ENCODE data around the gene SIN3B.
"Not testable (repeated sequence)": the region's sequence is repeated elsewhere in the genome, so short reads cannot be mapped to it uniquely, and the experiment has no call there.

The SIN3B gene

DNA sequence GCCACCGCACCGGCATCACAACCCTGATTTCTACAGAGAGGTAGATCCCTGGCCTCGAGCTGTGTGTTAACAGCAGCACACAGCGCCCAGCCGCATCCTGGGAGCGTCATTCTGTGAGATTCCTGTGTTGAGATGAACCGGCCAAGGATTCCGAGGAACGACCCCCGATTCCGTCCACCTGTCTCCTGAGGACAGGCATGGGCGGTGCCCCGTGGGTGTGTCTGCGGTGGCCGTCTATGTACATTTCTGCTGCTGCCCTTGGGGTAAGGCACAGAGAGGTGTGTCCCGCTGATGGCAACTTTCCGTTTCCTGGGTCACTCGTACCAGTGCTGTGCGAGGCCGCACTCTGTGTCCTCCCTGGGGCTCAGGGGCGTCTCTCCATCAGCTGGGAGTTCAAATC, 43.5 kb downstream of the SIN3B start:
- DNase-seq: no peak

DNA sequence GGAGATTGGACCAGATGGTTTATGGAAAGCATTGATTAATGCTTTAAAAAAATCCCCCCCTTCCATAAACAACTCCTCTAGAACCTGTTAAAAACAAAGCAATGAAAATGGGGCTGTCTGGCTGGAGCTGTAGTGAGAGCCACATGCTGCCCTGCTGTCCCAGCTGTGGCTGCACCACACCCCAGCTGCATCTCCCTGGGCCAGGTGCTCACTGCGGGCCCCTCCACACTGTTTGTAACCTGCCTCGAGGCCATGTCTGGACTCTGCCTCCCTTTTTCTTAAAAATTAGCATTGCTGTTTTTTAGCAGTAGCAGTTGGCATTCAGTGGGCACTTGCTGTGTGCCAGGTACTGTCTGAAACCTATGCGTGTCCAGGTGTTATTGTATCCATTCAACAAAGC, 44.4 kb downstream of the SIN3B start:
- DNase-seq: no peak

DNA sequence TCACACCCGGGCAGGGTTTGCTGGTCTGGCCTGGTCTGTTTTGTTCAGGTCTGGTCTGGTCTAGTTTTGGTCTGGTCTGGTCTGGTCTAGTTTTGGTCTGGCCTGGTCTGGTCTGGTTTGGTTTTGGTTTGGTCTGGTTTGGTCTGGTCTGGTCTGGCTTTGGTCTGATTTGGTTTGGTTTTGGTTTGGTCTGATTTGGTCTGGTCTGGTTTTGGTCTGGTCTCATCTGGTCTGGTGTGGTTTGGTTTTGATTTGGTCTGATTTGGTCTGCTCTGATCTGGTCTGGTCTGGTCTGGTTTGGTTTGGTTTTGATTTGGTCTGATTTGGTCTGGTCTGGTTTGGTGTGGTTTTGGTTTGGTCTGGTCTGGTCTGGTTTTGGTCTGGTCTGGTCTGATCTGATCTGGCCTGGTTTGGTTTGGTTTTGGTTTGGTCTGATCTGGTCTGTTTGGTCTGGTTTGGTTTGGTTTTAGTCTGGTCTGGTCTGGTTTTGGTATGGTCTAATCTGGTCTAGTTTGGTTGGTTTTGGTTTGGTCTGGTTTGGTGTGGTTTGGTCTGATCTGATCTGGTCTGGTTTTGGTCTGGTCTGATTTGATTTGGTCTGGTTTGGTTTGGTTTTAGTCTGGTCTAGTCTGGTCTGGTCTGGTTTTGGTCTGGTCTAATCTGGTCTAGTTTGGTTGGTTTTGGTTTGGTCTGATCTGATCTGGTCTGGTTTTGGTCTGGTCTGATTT, 45.2 kb downstream of the SIN3B start:
- no peak for DNase-seq

DNA sequence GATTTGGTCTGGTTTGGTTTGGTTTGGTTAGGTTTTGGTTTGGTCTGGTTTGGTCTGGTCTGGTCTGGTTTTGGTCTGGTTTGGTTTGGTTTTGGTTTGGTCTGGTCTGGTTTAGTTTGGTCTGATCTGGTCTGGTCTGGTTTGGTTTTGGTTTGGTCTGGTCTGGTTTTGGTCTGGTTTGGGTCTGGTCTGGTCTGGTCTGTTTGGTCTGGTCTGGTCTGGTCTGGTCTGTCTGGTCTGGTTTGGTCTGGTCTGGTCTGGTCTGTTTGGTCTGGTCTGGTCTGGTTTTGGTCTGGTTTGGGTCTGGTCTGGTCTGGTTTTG, 45.7 kb downstream of the SIN3B start:
- DNase-seq: not testable (repeated sequence)

DNA sequence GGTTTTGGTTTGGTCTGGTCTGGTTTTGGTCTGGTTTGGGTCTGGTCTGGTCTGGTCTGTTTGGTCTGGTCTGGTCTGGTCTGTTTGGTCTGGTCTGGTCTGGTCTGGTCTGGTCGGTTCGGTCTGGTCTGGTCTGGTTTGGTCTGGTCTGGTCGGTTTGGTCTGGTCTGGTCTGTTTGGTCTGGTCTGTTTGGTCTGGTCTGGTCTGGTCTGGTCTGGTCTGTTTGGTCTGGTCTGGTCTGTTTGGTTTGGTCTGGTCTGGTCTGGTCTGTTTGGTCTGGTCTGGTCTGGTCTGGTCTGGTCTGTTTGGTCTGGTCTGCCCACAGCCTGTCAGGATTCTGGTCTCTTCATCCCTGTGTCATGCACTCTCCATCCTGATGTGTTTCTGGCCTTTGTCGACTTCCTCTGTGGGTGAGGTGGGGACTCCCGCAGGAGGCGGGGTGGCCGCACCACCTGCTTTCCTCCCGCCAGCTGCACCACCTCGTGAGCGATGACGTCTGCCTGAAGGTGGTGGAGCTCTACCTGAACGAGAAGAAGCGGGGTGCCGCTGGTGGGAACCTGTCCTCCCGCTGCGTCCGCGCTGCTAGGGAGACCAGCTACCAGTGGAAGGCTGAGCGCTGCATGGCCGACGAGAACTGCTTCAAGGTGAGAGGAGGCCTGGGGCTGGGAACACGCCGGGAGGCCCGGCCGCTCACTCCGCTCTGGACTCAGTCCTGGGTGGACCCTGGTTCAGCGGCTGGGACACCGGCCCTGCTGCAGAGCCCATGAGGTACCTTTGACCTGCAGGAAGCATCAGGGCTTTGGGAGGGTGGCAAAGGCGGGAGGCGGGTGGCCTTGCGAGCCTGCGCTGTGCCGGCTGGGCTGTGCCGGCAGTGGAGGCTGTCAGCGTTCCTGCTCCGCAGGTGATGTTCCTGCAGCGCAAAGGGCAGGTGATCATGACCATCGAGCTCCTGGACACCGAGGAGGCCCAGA, 46.7 kb downstream of the SIN3B start:
- no peak for DNase-seq

DNA sequence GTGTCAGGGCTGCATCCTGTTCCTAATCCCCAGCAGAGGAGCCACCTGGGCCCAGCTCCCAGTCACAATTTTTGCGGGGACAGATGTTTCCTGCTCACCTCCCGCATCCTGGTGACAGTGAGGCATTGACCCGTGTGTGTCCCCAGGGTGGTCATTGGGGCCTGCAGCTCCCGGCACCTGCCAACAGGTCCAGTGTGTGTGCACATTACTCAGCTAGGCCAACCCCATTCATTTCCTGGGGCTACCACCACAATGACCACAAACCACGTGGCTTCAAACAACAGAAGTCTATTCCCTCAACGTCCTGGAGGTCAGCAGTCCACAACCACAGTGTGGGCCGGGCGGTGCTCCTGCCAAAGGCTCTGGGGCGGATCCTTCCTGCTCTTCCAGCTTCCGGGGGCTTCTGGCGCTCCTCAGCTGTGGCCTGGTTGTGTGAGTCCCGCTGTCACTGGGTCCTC, 47.7 kb downstream of the SIN3B start:
- DNase-seq: no peak

DNA sequence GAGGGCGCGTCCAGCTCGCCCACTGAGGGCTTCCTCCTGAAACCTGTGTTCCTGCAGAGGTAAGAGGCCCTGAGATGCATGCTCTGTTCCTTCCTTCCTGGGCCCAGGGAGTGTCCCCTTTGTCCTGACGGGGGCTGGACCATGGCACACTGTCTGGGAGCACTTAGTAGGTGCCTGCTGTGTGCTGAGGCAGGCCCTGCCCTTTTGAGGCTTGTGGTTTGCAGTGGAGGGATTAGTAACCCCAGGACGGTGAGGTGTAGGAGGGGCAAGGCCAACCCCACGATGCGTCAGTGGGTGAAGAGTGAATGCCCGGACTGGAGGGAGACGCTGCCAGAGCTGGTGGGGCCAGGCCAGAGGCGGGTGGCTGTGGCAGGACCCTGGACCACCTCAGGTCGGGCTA, 48.4 kb downstream of the SIN3B start:
- DNase-seq: no peak

DNA sequence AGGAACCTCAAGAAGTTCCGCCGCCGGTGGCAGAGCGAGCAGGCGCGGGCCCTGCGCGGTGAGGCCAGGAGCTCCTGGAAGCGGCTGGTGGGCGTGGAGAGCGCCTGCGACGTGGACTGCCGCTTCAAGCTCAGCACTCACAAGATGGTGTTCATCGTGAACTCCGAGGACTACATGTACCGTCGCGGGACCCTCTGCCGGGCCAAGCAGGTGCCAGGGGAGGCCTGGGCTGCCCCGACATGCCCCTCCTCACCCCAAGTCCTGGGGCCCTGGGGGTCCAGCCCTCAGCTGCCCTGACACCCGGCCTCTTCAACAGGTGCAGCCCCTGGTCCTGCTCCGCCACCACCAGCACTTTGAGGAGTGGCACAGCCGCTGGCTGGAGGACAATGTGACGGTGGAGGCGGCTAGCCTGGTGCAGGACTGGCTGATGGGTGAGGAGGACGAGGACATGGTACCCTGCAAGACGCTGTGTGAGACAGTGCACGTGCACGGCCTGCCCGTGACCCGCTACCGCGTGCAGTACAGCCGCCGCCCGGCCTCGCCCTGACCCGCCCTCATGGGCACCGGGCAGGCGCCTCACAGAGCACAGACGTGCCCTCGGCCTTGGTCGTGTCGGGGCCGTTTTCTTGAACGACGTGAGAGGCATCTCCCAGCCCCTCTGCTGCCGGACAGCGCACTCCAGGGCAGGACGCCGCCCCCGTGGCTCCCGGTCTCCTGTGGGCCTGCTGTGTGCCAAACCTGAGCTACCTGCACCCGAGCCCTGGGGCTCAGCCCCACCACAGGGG, 49.2 kb downstream of the SIN3B start:
- no peak for DNase-seq

DNA sequence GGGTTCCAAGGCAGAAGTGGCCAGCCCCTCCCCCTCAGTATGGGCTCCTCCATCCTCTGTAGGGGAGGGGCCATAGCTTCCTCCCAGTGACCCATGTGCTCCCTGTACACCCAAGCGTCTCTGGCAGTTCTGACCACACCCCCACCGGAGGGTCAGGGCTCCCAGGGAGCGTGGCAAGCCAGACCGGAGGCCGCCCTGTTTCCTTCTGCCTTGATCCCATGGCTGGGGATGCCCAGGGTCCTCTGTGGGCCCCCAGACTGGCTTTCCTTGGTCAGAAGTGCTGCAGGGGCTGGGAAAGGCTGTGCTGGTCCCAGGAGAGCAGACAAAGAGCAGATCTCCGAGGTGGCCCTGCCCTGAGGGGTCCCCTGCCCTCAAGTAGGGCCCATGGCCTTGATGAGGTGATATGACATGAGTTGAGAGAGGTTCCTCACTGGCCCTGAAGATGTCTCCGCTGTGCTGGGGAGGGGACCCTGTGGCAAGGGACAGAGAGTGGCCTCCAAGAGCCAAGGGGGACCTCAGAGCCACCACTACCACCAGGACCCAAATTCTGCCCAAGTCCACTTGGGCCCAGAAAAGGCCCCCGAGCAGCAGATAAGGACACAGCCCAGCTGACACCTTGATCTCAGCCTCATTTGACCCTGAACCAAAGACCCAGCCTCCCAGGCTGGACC, 51.8 kb downstream of the SIN3B start:
- no peak for DNase-seq

DNA sequence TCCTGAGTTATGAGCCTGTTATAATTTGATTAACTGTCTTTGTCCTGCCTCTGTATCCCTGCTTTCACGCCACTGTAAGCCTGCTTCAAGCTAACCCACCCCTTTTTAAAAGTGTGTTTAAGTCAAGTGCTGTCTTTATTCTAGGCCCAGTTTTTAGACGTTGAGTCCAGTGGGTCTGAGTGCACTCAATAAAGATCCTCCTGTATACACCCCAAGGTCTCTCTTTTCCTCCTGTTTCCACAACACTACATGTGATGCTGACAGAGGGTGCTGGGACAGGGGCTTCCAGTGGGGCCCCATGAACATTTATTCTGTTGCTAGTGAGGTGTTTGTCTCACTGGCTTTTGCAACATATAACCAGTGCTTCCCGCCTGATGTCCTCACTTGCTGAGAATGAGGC, 52.9 kb downstream of the SIN3B start:
- DNase-seq: no peak

DNA sequence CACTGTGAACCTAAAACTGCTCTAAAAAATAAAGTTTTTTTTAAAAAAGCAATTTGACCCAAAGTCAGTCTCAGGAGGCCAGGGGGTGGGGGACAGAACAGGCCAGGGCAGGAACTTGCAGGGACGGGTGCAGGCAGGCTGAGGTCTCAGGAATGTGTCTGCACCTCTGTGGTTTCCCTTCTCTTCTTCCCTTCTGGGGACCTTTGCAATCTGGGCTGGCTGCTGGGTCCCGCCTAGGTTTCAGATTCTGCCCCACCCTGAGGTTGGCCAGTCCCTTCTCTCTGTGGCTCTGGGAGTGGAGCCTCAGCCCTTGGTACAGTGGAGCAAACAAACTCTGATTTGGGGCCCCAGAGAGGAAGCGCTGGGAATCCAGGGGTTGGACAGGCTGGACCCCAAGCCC, 54.3 kb downstream of the SIN3B start:
- DNase-seq: no peak

DNA sequence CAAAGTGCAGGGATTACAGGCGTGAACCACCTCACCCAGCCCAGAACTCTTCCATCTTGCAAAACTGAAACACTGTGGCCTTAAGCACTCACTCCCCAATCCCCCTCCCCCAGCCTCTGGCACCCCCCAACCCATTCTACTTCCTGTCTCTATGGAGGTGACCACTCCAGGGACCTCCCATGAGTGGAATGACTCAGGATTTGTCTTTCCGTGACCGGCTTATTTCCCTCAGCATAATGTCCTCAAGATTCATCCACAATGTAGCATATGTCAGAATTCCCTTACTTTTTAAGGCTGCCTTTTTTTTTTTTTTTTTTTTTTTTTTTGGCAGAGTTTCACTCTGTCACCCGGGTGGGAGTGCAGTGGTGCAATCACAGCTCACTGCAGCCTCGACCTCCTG, 56.0 kb downstream of the SIN3B start:
- no peak for DNase-seq

DNA sequence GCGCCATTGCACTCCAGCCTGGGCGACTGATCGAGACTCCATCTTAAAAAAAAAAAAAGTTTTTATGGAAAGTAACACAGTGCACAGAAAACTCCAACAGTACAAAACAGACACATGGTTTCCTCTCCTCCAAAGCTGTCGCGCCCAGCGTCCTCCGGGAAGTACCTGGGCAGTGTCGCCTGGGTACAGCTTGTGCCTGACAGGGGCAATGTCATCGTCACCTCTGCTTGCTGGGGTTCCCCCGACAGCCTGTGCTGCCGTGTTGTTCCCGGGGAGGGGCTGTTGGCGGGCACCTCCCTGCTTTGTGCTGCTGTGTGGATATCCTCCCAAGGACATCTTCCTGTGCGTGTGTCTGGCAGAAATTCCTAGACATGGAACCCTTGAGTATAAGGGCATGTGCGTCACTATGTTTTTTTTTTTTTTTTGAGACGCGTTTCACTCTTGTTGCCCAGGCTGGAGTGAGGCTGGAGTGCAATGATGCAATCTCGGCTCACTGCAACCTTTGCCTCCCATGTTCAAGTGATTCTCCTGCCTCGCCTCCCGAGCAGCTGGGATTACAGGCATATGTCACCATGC, 57.2 kb downstream of the SIN3B start:
- DNase-seq: no peak

DNA sequence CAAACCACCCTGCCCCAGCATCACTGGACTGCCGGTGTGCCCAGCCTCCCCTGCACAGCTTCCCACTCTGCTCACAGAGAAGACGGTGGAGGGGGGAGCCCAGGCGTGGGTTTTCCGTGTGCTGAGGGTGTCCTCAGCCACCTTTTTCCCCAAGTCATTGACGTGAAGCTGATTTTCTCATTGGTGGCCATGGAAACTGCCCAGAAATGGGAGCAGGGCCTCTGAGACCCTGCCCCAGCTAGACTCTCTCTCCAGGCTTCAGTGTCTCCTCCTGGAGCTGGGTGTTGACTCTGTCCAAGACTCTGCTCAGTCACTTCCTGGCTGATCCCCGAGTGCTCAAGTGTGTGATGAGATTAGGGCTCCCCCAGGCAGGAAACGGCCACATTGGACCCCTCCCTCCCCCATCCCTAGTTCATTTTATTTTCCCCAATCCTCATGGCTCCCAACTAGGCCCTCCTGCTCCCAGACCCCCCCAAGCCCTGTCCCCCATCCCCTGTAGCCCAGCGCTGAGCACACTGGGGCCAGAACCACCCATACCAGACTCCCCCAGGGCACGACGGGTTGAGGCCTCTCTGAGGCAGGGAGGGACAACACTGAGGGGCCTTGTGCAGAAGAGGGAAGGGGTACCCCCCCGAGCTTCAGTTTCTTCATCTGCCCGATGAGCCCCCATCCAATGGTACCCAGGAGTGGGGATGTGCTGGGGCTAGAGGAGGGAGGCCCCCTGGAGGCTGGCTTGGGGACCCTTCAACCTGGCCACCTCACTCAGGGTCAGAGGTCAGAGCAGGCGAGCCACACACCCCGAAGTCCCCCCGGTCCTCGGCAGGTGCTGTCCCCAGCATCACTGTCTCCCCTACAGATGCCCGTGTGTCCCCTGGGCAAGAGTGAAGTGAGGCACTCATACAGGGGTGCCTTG, 58.4 kb downstream of the SIN3B start:
- no peak for DNase-seq

DNA sequence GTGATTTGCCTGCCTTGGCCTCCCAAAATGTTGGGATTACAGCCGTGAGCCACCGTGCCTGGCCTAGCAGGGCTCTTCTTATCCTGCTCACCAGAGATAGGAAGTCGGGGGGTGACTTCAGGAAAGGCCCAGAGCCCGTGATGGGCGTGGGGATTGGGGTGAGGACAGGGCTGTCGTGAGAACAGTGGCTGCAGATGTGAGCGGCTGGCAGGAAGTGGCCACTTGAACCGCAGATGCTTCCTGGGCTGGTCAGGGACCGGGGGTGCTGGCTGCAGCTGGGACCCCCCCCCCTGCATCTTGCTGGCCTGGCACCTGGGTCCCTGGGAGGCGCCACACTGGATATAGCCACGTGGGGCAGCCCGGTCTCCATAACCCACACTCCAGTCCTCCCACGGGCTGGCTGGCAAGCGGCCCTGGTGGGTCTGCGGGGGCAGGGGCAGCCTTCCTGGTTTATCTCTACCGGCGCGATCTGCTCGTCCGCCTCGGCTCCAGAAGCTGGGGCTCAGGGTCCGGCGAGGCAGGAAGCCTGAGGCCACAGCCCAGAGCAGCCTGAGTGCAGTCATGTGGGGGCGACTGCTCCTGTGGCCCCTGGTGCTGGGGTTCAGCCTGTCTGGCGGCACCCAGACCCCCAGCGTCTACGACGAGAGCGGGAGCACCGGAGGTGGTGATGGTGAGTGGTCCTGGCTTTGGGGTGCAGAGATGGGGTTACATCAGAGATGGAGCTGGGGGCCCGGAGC, 59.6 kb downstream of the SIN3B start, which contains the start of gene F2RL3:
TSS of gene F2RL3 (plus strand) at position 371 of the 737 bp plus-strand sequence. CDS start at position 562, 191 bp downstream.
- no peak for DNase-seq

DNA sequence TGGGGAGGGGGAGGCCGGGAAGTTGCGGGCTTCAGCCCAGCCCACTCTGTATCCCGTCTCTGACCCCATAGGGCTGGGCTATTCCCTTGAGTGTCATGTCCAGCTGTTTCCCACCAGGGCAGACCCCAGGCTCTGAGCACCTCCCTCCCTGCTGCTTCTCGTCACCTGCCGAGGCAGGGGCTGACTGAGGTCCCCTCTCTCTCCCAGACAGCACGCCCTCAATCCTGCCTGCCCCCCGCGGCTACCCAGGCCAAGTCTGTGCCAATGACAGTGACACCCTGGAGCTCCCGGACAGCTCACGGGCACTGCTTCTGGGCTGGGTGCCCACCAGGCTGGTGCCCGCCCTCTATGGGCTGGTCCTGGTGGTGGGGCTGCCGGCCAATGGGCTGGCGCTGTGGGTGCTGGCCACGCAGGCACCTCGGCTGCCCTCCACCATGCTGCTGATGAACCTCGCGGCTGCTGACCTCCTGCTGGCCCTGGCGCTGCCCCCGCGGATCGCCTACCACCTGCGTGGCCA, 60.2 kb downstream of the SIN3B start:
- DNase-seq: no peak

DNA sequence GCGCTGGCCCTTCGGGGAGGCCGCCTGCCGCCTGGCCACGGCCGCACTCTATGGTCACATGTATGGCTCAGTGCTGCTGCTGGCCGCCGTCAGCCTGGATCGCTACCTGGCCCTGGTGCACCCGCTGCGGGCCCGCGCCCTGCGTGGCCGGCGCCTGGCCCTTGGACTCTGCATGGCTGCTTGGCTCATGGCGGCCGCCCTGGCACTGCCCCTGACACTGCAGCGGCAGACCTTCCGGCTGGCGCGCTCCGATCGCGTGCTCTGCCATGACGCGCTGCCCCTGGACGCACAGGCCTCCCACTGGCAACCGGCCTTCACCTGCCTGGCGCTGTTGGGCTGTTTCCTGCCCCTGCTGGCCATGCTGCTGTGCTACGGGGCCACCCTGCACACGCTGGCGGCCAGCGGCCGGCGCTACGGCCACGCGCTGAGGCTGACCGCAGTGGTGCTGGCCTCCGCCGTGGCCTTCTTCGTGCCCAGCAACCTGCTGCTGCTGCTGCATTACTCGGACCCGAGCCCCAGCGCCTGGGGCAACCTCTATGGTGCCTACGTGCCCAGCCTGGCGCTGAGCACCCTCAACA, 60.8 kb downstream of the SIN3B start:
- no peak for DNase-seq

DNA sequence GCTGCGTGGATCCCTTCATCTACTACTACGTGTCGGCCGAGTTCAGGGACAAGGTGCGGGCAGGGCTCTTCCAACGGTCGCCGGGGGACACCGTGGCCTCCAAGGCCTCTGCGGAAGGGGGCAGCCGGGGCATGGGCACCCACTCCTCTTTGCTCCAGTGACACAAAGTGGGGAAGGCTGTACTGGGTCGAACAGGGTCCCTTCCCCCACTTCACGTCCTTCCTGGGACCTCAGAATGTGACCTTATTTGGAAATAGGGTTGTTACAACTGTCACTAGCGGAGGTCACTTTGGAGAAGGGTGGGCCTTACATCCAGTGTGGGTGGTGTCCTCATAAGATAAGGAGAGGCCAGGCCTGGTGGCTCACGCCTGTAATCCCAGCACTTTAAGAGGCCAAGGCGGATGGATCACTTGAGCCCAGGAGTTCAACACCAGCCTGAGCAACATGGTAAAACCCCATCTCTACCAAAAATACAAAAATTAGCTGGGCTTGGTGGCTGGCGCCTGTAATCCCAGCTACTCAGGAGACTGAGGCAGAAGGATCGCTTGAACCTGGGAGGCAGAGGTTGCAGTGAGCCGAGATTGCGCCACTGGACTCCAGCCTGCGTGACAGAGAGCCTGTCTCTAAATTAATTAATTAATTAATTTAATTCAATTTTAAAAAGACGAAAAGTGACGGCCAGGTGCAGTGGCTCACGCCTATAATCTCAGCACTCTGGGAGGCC, 61.4 kb downstream of the SIN3B start:
- DNase-seq: no peak
